Inflammatory macrophage treated with lipopolysaccharide for 4 hours (primary cell): Measurements from ENCODE around the gene LECT2.

Source experiments
- DNase-seq: peaks from one replicate; pipeline ENCODE4 v3.0.0-alpha.2; 2020

LECT2 gene

DNA sequence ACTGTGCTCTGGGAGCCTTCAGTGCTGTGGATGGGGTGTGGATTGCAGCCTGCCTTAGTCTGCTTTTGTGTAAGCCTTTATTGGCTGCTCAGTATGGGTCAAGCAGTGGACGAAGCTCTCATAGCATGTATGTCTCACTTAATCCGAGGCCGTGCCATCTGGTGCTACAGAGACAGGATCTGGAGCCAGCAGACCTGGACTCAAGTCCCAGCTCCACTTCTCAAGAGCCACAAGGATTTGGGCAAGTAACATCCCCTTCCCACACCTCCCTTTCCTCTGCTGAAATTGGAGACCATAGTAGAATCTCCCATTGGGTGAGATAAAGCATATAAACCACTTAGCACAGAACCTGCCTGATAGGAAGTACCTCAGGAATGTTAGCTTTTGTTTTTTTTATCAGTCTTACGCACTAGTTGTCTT is 23.4 kb upstream of the LECT2 start:
- no peak for DNase-seq

DNA sequence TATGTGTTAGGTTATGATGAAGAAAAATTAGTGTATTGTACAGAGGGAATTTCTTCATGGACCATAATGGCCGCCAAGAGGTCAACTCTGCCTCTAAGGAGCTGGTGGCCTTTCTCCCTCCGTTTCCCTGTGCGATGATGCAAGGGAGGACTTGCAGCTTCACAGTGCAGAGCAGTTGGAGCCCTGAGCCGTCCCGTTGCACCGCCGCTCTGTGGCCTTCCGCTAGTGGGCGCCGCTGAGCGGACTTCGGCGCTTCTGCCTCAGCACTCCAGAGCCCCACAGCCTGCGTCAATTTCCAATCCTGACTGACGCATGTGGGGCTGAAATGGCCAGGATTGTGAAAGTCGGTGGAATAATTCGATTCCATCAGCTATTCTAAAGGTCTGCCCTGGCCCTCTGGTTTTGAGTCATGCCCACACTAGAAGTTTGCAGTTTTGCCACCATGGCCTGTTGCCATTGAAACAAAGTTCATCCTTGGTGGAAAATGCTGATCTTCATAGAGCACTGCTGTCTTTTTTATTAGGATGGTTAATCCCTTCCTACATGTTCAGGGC is 22.7 kb upstream of the LECT2 start:
- DNase-seq: peak; percentile 93

DNA sequence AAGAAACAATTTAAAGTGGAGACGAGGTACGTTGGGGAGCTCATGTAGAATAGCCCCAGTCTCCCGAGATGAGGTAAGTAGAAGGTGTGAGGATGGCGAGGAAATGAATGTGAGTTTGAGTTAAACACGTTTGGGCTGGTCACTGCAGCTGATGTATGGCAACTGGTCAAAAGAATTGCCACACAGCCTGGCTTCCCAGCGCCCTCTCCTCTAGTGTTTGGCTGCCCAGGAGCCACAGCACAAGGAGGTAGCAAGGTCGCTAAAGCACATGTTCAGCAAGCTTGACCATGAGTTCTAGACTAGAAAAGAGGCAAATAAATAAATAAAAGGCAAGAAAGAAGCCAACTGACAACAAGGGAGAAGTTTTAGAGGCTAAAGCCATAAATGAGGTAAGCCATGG is 21.4 kb upstream of the LECT2 start:
- no peak for DNase-seq

DNA sequence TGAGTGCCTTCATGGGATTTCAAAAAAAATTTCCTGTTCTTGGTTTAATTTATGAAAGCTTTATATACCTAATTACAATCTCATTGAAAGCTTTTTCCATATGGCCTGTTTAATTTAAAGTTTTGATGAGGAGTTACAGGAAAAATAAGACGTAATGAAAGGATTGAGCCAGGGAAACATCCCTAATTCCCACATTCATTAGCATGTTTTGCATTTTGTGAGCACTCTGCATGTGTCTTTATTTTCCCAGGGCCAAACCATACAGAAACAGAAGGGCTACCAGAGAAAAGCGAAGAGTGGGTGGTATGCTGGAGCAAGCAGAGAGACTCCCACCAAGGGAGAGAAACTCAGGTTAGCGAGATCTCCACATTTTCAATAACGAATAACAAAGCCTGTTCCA is 20.3 kb upstream of the LECT2 start:
- no peak for DNase-seq

DNA sequence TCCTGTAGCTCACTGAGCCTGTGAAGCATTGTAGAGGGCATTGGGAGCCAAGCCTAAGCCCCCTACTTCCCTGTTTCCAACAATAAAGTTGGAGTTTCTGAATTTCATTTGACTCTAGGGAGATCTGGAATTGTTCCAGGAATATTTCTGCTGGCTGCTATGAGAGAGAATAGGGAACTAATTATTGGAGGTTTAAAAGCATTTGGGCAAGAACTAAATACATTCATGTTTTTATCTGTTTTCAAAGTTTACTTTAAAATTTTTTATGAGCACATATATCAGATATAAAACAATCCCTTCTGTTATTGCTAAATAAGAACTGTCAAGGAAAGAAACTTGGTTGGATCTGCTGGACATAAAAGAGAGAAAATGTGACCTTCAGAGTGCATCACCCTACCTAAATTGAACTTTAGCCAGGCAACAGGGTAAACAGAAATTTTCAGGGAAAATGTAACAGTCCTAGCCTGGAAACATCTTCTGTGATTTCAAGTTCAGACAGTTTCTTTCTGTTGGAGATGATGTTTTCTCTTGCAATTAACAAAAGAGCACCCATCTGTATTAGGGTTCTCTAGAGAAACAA is 19.3 kb upstream of the LECT2 start:
- no peak for DNase-seq

DNA sequence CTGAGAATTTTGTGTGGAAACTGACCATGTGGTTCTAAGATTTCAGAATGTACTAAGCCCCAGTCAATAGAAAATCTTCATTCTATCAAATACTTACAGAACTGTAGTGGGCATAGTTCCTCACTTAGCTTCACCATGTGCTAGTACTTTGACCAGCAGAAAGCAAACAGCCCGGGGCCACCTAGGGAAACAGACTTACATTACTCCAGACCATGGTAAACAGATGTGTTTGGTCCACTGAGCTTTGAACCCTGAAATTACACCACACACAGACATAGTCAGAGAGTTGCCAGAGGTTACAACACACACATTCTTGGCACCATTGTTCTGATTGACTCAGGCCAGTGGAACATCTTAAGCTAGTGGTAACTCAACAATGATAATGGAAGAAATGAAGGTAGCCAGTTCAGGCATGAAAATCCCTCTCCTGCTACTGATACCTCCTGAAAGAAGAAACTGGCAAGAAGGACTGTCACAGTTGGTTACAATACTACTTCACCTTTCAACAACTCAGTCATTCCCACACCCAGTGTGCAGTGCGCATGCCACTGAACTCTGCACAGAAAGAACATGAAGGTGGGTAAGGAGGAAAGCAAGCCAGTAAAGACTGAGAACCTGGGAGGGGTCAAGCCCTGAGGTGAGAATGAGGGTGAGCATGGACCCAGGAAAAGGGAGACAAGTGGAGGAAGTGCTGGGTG is 18.7 kb upstream of the LECT2 start:
- no peak for DNase-seq

DNA sequence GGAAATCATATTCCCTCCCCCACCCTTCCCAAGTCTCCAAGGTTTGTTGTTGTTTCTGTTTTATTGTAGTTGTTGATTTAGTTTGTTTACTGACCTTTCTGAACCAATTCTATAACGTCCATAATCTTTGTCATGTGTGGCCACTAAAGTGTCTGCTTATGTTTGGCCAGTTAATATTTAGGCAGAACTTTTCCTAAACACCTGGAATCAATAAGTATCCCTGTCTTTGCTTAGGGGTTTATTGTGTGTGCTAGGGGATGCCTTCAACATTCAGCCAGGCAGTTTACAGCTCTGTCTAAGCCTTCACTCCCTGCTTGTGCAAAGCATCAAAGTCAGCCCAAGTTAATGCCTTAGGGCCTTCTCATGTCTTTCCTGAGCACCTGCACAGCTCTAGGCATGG is 16.9 kb upstream of the LECT2 start:
- DNase-seq: no peak

DNA sequence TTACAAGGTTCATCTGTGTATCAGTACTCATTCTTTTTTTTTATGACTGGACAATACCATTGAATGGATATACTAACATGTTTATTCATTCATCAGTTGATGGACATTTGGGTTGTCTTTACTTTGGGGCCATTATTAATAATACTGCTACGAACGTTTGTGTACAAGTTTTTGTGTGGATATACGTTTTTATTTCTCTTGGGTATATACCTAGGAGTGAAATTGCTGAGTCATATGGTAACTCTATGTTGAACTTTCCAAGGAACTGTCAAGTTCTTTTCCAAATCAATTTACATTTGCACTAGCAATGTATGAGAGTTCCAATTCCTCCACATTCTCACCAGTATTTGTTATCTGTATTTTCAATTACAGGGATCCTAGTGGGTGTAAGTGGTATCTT is 12.0 kb upstream of the LECT2 start:
- DNase-seq: no peak

DNA sequence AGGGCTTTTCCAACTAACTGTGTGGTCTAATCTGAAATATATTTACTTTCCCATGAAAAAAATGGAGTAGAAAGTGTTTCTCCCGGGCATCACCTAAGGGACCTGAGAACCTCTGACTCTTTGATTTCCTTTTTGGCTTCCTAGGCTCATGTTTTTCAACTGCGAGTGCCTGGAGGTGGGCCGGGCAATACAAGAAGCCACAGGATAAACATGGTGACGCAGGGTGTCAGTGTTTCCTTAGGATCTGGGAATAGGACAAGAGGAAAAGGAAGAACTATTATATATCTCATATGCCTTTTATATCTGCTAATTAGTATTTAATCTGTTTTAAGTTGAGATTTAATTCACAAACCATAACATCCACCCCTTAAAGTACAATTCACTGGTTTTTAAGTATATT is 11.4 kb upstream of the LECT2 start:
- DNase-seq: no peak

DNA sequence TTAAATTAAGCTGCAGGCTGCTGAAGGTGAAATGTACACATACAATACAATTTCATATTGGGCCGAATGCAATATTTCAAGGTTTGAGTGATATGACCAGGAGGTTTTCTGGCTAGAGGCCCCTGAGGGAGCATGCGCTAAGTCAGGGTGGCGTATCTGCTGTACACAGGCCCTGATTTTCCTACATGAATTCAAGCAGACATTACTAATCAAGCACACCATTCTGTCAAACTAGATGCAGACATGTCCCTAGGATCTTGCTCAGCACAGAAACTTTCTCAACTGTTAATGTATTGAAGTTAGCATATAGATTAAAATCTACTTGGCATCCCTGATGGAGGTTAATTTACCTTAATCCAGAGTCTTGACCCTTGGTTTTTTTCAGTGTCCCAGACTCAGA is 10.7 kb upstream of the LECT2 start:
- DNase-seq: no peak

DNA sequence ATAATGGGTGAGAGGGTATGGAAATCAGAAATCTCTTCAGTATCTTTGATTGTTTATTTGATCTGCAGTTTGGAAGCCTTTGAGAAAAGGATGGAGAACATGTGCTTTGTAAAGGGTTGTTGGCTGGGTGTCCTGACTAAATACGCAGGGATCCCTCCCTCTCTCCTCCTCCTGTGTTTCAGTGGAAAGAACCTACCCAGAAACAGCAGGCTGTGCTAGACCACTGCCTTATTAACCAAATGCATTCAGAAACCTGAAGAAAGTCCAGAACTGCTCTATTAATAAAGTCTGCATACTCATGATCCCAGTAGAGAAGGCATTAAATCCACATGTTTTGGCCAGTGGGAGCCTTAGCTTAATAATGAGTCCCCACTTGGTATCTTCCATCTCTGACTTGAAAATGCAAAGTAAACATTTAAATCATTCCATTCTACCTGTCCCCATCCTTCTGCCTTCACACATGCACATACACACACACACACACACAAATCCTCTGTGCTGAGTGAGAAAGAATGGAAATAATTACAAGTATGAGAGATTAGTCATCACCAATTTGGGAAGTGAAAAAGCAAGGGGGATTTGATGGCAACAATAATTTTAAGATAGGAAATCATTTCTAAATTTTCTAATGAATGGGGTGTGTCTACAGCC is 10.0 kb upstream of the LECT2 start:
- DNase-seq: peak; percentile 58

DNA sequence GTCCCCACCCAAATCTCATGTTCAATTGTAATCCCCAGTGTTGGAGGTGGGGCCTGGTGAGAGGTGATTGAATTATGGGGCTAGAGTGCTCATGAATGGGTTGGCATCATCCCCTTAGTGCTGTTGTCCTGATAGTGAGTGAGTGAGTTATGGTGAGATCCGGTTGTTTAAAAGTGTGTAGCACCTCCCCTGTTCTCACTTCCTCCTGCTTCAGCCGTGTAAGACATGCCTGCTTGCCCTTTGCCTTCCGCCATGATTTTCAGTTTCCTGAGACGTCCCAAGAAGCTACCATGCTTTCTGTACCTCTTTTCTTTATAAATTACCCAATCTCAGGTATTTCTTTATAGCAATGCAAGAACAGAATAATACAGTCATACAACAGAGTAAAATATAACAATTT is 742 bp upstream of the LECT2 start:
- no peak for DNase-seq

DNA sequence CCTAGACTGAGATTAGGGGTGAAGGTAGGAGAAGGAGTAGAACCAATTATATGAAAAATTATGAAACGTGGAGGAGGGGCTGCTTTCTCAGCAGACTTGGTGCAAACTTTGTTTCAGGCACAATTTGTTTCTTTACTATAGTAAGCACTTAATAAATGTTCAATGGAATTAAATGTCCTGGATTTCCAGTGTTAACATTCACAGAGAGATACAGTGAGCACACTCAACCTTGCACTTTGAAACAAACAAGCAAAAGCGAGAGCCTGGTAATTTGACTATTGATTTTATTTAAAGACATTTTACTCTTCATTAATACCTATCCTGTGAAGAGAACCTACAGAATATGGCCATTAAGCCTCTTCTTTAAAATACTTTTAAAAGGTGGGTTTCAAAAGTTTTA is 933 bp downstream of the LECT2 start:
- DNase-seq: no peak

DNA sequence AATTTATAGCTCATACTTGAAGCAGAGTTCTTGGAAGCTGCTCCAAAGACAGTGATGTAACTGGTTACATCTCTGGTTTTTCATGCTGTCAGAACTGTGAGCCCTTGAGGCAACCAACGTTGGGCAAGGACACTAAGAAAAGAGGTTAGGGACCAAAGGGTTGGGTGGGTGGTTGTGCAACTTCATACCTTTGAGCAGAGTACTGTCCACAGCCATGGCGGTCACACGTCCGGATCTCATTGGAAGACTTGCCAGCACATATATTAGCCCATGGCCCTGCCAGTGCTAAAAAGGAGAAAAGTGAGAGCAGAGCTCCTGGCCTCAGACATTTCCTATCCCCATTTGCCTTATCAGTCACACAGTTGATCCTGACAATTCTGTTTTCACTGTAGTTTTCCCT is 2.1 kb downstream of the LECT2 start:
- DNase-seq: no peak

DNA sequence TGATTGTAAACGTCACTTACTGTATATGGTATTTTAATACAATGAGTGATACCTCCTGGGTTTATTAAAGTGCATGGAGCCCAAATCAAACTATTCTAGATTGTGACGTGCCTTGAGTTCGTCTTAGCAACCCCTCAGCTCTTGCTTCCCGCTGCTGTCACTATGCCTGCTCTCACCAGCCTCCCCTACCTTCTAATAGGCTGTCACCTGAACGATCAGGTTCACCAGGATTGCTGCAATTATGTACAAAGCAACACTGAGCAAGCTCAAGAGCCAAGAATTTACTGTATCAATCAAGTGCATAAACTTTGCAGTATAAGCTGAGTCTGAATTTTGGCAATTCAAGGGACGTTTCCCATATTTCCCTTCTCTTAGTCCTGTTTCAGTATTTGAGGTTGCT is 3.0 kb downstream of the LECT2 start:
- no peak for DNase-seq

DNA sequence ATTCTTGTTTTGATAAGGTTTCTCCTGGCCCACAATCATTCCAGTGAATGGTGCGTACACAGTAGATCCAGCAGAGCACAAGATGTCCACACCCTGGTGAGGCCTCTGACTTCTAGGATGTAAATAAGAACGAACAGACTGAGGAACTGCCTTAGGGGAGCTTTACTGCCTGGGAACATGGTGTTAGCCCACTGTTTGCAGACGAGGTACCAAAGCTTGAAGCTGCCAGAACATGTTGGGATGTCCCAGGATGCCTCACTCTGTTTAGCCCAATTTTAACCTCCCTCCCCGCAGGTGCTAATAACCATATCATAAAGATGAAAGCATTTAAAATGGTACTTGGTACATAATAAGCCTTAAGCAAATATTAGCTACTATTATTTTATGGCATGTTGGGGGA is 3.5 kb downstream of the LECT2 start:
- DNase-seq: no peak

DNA sequence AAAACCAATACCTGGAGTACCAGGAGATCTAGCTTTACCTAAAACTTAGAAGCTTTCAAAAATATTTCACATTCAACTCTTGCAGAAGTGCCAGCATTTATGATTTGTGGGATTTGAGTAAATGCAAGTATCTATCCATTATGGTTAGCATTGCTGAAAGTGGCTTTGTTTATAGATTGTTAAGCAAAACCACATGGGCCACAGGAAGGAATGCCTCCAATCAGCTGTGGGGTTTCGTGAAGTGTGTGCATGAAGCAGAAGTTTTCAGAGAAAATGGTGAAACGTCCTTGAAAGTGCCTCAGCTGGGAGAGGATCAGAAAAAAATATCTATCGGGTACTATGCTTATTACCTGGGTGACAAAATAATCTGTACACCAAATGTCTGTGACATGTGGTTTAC is 4.2 kb downstream of the LECT2 start:
- DNase-seq: no peak

DNA sequence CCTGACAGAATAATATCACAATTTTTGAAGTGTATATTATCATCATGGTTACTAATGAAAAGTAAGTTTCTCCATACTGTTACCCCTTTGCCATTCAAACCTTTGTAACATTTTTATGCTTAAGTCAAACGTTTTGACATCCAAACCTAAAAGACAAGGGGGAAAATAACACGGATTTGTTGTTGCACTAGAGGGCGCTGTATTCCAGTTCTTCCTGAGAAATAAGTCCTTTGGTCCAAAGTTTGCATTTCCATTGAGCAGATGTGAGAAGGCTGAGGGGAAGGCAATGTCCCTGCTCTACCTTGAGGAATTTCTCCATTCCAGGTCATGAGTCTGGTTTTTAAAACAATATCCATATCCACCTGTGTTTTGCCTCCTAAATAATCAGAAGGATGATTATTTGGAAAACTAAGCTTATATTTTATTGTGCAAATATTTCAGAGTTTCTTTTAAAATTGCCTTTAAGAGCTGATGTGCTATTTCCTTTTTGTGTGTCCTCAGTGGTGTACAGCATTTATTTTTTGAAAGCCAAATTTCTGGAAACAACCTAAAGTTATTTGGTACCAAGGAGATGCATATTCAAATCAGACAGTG is 9.7 kb downstream of the LECT2 start:
- DNase-seq: peak; percentile 80

DNA sequence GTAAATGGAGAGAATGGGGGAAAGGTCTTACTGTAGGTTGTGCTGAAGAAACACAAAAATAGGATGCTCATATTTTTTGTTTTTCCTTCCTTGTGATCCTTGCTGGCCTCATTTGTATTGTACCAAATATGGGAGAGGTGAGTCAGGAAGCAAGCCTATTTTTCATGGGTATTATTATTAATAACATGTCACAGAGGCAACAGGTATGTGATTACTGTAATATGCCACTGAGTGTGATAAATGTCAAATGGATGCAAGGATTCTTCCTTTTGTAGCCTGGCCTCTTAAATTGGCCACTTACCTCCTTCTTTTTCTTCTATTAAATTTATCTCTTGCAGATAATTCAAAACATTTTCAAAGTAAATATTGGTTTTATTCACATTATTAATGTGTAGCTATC is 10.2 kb downstream of the LECT2 start:
- DNase-seq: no peak

DNA sequence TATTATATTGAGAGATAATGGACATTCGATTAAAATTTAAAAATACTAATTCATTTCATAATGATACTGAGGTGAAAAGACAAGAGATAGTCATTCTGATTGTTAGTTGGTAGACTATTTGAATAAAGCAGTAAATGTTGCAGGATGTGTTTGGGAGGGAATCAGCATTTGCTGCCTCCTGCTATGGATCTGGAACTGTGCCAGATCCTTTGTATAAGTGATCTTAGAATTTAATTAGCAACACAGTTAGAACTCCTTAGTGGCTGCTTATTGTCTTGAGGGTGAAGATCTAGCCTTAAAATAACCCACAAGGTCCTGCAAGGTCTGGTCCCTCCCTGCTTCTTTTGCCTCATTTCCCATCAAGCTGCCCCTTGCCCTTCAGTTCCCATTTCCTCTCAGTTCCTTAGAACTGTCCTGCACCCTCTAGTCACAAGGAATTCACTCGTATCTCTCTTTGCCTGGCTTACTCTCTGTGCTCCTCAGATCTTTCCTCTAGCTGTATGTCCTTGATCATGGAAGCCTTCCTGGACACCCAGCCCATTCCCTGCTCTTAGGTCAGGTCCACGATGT is 12.5 kb downstream of the LECT2 start:
- no peak for DNase-seq

DNA sequence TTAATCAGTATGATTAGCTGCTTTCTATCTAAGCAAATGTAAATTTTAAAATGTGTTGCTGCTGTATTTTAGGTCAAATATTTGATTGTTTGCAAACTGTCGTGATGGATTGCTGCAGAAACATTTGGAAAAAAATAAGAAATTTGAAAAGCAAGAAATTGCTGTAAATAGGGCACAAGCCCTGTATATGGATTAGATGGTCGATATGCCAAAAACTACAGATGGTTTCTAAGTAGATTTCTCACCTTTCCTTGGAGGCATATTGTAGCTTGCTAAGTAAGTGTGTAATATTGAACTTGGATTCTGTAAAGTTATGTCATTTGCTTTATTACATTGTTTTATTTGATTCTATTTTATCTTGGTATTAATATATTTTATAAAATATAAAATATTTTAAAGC is 13.1 kb downstream of the LECT2 start:
- DNase-seq: no peak

DNA sequence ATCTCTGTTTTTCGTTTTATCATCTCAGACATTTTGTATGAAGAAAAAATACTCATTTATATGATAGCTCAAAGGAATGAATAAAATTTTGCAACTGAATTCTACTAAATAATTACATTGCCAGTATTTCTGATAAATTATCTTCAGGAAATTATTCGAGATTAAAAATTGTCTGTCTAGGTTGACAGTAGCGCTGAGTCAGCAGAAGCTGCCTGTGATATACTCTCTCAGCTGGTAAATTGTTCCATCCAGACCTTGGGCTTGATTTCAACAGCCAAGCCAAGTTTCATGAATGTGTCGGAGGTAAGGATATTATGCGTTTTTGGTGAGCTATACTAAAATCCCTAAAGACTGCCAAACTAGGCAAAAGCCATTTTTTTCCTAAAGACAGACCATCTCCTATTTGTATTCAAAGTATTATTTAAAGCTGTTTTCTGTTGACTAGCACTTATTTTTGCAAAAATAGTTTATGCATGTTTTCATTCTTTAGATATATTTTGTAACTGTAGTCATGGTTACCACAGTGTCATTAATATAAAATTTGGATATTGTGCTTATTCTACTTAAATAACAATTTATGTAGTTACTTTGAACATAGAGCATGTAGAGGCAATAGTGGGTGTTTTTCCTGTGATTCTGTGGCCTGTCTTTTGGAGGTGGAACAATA is 17.4 kb downstream of the LECT2 start:
- DNase-seq: no peak

DNA sequence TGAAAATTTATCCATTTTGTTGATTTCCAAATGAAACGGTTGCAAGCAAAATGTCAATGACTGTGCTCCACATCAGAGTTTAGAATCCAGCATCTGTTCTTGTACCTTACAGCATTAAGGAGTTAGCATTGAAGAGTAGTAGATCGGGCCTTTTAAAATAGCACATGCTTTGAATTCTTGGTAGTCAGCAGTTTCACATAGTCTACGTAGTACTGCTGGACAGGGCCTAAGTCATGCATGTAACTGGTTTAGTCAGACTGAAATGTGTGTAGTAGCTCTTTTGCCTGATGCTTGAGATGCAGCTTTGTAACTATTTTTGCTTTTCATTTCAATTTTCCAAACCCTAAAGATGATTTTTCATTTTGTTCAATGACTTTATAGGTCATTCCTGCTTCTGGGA is 19.8 kb downstream of the LECT2 start:
- DNase-seq: no peak
